H9 (cell line): ENCODE results near the gene EDDM13. TPM values are rescaled to one million over a fixed set of nuclear protein-coding genes. Genes with fewer than 3 reads are reported as not detected.
"Not testable (repeated sequence)": the region's sequence is repeated elsewhere in the genome, so short reads cannot be mapped to it uniquely, and the experiment has no call there.

ENCODE experiments used
- DNase-seq: peaks from one replicate; pipeline ENCODE4 v3.0.0-alpha.2; 2017
- H2AFZ ChIP-seq: one replicate; pipeline ENCODE4 v1.6.1; 2013; ENCODE audit warnings: mild to moderate bottlenecking, low read length, control low read depth, moderate library complexity
- H2AK5ac ChIP-seq: 2 replicates; pipeline ENCODE4 v1.6.1; 2013; ENCODE audit warnings: low read length, control low read depth, mixed read lengths; ENCODE audit not compliant: insufficient read length
- H2BK120ac ChIP-seq: one replicate; pipeline ENCODE4 v1.6.1; 2013; ENCODE audit warnings: low read depth, mild to moderate bottlenecking, low read length, control low read depth, inconsistent platforms; ENCODE audit not compliant: poor library complexity, severe bottlenecking
- H2BK12ac ChIP-seq: 2 replicates; pipeline ENCODE4 v1.6.1; 2013; ENCODE audit warnings: low read length, control low read depth, mixed read lengths, low read depth; ENCODE audit not compliant: insufficient read length
- H2BK15ac ChIP-seq: 2 replicates; pipeline ENCODE4 v1.6.1; 2013; ENCODE audit warnings: low read depth, low read length, control low read depth
- H2BK20ac ChIP-seq: one replicate; pipeline ENCODE4 v1.6.1; 2013; ENCODE audit warnings: low read depth, mild to moderate bottlenecking, low read length, control low read depth, inconsistent platforms; ENCODE audit not compliant: poor library complexity, severe bottlenecking
- H2BK5ac ChIP-seq: 2 replicates; pipeline ENCODE4 v1.6.1; 2013; ENCODE audit warnings: low read length, control low read depth, mixed read lengths; ENCODE audit not compliant: insufficient read length
- H3K14ac ChIP-seq: 2 replicates; pipeline ENCODE4 v1.6.1; 2013; ENCODE audit warnings: low read length, control low read depth; ENCODE audit not compliant: insufficient read depth
- H3K18ac ChIP-seq: 2 replicates; pipeline ENCODE4 v1.6.1; 2013; ENCODE audit warnings: low read depth, mild to moderate bottlenecking, mixed read lengths, low read length, control low read depth; ENCODE audit not compliant: insufficient read length
- H3K23ac ChIP-seq: 2 replicates; pipeline ENCODE4 v1.6.1; 2013; ENCODE audit warnings: low read length, control low read depth, mixed read lengths, low read depth; ENCODE audit not compliant: insufficient read length
- H3K23me2 ChIP-seq: 2 replicates; pipeline ENCODE4 v1.6.1; 2013; ENCODE audit warnings: low read depth, mild to moderate bottlenecking, mixed read lengths, low read length, control low read depth; ENCODE audit not compliant: insufficient read length, poor library complexity, severe bottlenecking
- H3K27ac ChIP-seq: 2 replicates; pipeline ENCODE4 v1.5.1; 2013; ENCODE audit warnings: low read length, control low read depth, mixed read lengths, low read depth; ENCODE audit not compliant: insufficient read length
- H3K27me3 ChIP-seq: 2 replicates; pipeline ENCODE4 v1.6.1; 2013; ENCODE audit warnings: low read length, control low read depth, inconsistent platforms; ENCODE audit not compliant: insufficient read depth
- H3K4ac ChIP-seq: 2 replicates; pipeline ENCODE4 v1.6.1; 2013; ENCODE audit warnings: low read depth, mild to moderate bottlenecking, control low read depth, inconsistent platforms, low read length, moderate library complexity
- H3K4me1 ChIP-seq: 2 replicates; pipeline ENCODE4 v1.6.1; 2013; ENCODE audit warnings: low read length, control low read depth, inconsistent platforms; ENCODE audit not compliant: insufficient read depth
- H3K4me2 ChIP-seq: 2 replicates; pipeline ENCODE4 v1.6.1; 2013; ENCODE audit warnings: low read length, control low read depth, mixed read lengths; ENCODE audit not compliant: insufficient read length, insufficient read depth
- H3K56ac ChIP-seq: 2 replicates; pipeline ENCODE4 v1.6.1; 2013; ENCODE audit warnings: low read depth, mild to moderate bottlenecking, mixed read lengths, low read length, control low read depth; ENCODE audit not compliant: insufficient read length
- H3K79me1 ChIP-seq: 2 replicates; pipeline ENCODE4 v1.6.1; 2013; ENCODE audit warnings: low read depth, mild to moderate bottlenecking, moderate library complexity, low read length, control low read depth, inconsistent platforms; ENCODE audit not compliant: insufficient read depth, poor library complexity, severe bottlenecking
- H3K79me2 ChIP-seq: 2 replicates; pipeline ENCODE4 v1.6.1; 2013; ENCODE audit warnings: low read length, control low read depth, inconsistent platforms; ENCODE audit not compliant: insufficient read depth
- H3K9ac ChIP-seq: 2 replicates; pipeline ENCODE4 v1.6.1; 2013; ENCODE audit warnings: low read length, control low read depth, mixed read lengths; ENCODE audit not compliant: insufficient read length; ENCODE audit errors: extremely low read depth
- H3K9me3 ChIP-seq: one replicate; pipeline ENCODE4 v1.6.1; 2013; ENCODE audit warnings: low read depth, low read length, inconsistent platforms; ENCODE audit not compliant: control insufficient read depth
- H3T11ph ChIP-seq: one replicate; pipeline ENCODE4 v1.6.1; 2013; ENCODE audit warnings: mild to moderate bottlenecking, low read length, control low read depth, inconsistent platforms
- H4K20me1 ChIP-seq: one replicate; pipeline ENCODE4 v1.6.1; 2013; ENCODE audit not compliant: control insufficient read depth, insufficient read length, insufficient read depth
- H4K5ac ChIP-seq: 2 replicates; pipeline ENCODE4 v1.6.1; 2013; ENCODE audit warnings: low read depth, mild to moderate bottlenecking, mixed read lengths, low read length, control low read depth; ENCODE audit not compliant: insufficient read length
- H4K8ac ChIP-seq: replicated peaks from 2 replicates; pipeline ENCODE4 v1.6.1; 2013; ENCODE audit warnings: low read length, control low read depth, mixed read lengths, low read depth; ENCODE audit not compliant: insufficient read length
- H4K91ac ChIP-seq: 2 replicates; pipeline ENCODE4 v1.6.1; 2013; ENCODE audit warnings: low read depth, mild to moderate bottlenecking, moderate library complexity, mixed read lengths, low read length, control low read depth; ENCODE audit not compliant: insufficient read length
- H3K27ac Mint-ChIP-seq, 3 experiments: 2 replicates in 2 of 3; 3 replicates in 1 of 3; pipeline ENCODE4 v1.8.0; 2020 to 2021; ENCODE audit warnings: mixed read lengths in 3 of 3, mild to moderate bottlenecking in 1 of 3, moderate library complexity in 1 of 3
- H3K27me3 Mint-ChIP-seq: 2 replicates; pipeline ENCODE4 v1.8.0; 2021; ENCODE audit warnings: low read depth, mild to moderate bottlenecking, moderate library complexity, mixed read lengths
- H3K36me3 Mint-ChIP-seq, 3 experiments: 2 replicates in 2 of 3; 3 replicates in 1 of 3; pipeline ENCODE4 v1.8.0; 2020 to 2021; ENCODE audit warnings: low read depth in 3 of 3, mixed read lengths in 3 of 3; ENCODE audit not compliant: insufficient read depth in 1 of 3
- H3K4me1 Mint-ChIP-seq, 2 experiments: 2 replicates each; pipeline ENCODE4 v1.8.0; 2020; ENCODE audit warnings: mixed read lengths in 2 of 2
- H3K4me3 Mint-ChIP-seq, 2 experiments: 2 replicates in 1 of 2; 3 replicates in 1 of 2; pipeline ENCODE4 v1.8.0; 2020 to 2021; ENCODE audit warnings: mild to moderate bottlenecking in 2 of 2, mixed read lengths in 2 of 2, moderate library complexity in 1 of 2
- H3K9me3 Mint-ChIP-seq, 2 experiments: 2 replicates in 1 of 2; 3 replicates in 1 of 2; pipeline ENCODE4 v1.8.0; 2020; ENCODE audit warnings: mild to moderate bottlenecking in 2 of 2, mixed read lengths in 2 of 2, moderate library complexity in 1 of 2
- CTCF ChIP-seq: fragments of 200-600 bp; sonication (generic); conservative IDR thresholded peaks from 3 replicates; pipeline ENCODE4 v1.8.0; 2021; ENCODE audit warnings: antibody characterized with exemption, mild to moderate bottlenecking
- total RNA-seq: library from RNA; stranded (reverse); gene quantifications from 2 replicates; pipeline ENCODE4 v1.2.1, GENCODE V29; 2021

EDDM13 gene
- total RNA-seq, 1 experiment from 2014 or later, result not detected

- Histone ChIP-seq H4K5ac (no peak overlapping the region), H3T11ph (no peak overlapping the region), H2AK5ac (no peak overlapping the region), H3K79me2 (no peaks in the 10 kb centered on the region), H3K23me2 (no peaks in the 10 kb centered on the region), H2AFZ (no peak overlapping the region), H3K27ac (no peak overlapping the region), H3K18ac (no peak overlapping the region), H3K27me3 (no peaks in the 10 kb centered on the region), H3K14ac (no peak overlapping the region), H4K91ac (no peak overlapping the region), H3K4me1 (no peaks in the 10 kb centered on the region), H2BK120ac (no peak overlapping the region), H3K9ac (no peak overlapping the region), H2BK12ac (no peak overlapping the region), H3K9me3 (peaks cover 19% of the 10 kb centered on the region), H3K4ac (no peak overlapping the region), H4K8ac (no peak overlapping the region), H2BK5ac (no peak overlapping the region), H3K23ac (no peak overlapping the region), H2BK20ac (no peak overlapping the region), H3K79me1 (no peaks in the 10 kb centered on the region), H3K56ac (no peak overlapping the region), H4K20me1 (no peaks in the 10 kb centered on the region), H2BK15ac (no peak overlapping the region), H3K4me2 (no peak overlapping the region)
- peak; percentile 73 for TF ChIP-seq CTCF
- H3K36me3 Mint-ChIP-seq, result peaks cover 0 to 5% (median 2%) of the 10 kb centered on the region in 3 experiments; a peak in 4 of 7 replicates
- no peaks in the 10 kb centered on the region for H3K4me1 Mint-ChIP-seq
- no peak for DNase-seq
- H3K9me3 Mint-ChIP-seq, result peaks cover 68 to 76% of the 10 kb centered on the region in 2 experiments
- H3K27ac Mint-ChIP-seq, result no peak overlapping the region
- no peaks in the 10 kb centered on the region; the same call in 1 of the 2 replicates for H3K27me3 Mint-ChIP-seq
- H3K4me3 Mint-ChIP-seq, result no peak overlapping the region
Measured at GRCh38 chr19:56333506-56333905, 61.0 kb downstream of the EDDM13 start.

- H2BK15ac ChIP-seq, H3K79me1 ChIP-seq, H3T11ph ChIP-seq, H3K79me2 ChIP-seq, H4K5ac ChIP-seq, H3K4ac ChIP-seq, H3K4me2 ChIP-seq, H3K27ac ChIP-seq, H3K27me3 ChIP-seq, H3K36me3 Mint-ChIP-seq, H3K56ac ChIP-seq, H3K4me1 Mint-ChIP-seq, H4K20me1 ChIP-seq, H3K9ac ChIP-seq, H3K23ac ChIP-seq, H3K27me3 Mint-ChIP-seq, H2AK5ac ChIP-seq, H2BK12ac ChIP-seq, H2AFZ ChIP-seq, H3K18ac ChIP-seq, H2BK20ac ChIP-seq, H4K91ac ChIP-seq, H3K4me1 ChIP-seq, H4K8ac ChIP-seq, H2BK120ac ChIP-seq, H3K27ac Mint-ChIP-seq, H3K14ac ChIP-seq, H3K23me2 ChIP-seq, H2BK5ac ChIP-seq, DNase-seq, H3K4me3 Mint-ChIP-seq: not testable (repeated sequence)
- peaks cover 34% of the 10 kb centered on the region for H3K9me3 ChIP-seq
- H3K9me3 Mint-ChIP-seq, result peaks cover 69 to 79% of the 10 kb centered on the region in 2 experiments
Measured at GRCh38 chr19:56335371-56335770, 62.8 kb downstream of the EDDM13 start.
